HepG2 (cell line): ENCODE data around the gene CAMK4. TPM values are rescaled to one million over a fixed set of nuclear protein-coding genes. Genes with fewer than 3 reads are reported as not detected.

Experiments
- ATAC-seq: fragments of 200-7000 bp; cut with Tn5 transposase; 3 replicates; pipeline ENCODE4 v1.9.1; 2020; ENCODE audit warnings: mild to moderate bottlenecking, moderate library complexity
- BruUV-seq: library from RNA; stranded (reverse); fragments of 400-500 nt; replicated peaks from 2 replicates; lab custom pipeline; 2021; lab: Mats Ljungman, UMichigan
- CTCF ChIA-PET: fragments of 300-600 bp; formaldehyde crosslinking; extraction: SDS; loops from one replicate; lab custom pipeline; 2021; ENCODE audit warnings: low total read pairs, inconsistent platforms, low intra/inter-chr PET ratio; lab: Yijun Ruan, JAX
- POLR2A ChIA-PET: fragments of 350-600 bp; sonication (Branson Sonifier 250); formaldehyde crosslinking; loops from one replicate; lab custom pipeline; 2020; ENCODE audit warnings: antibody characterized with exemption, inconsistent platforms; lab: Yijun Ruan, JAX
- DNase-seq: peaks from one replicate; pipeline ENCODE4 v3.0.0-alpha.2; 2015; ENCODE audit warnings: low spot score
- FAIRE-seq: peaks from 3 replicates; lab custom pipeline; 2011; peaks lifted over from hg19 to GRCh38; lab: Jason Lieb, UNC
- H2AFZ ChIP-seq: one replicate; pipeline ENCODE4 v1.6.1; 2011; ENCODE audit warnings: low read length, inconsistent platforms
- H3K27ac ChIP-seq: fragments of 300-600 bp; 3 replicates; pipeline ENCODE4 v1.8.0; 2011; ENCODE audit warnings: mixed run types, mild to moderate bottlenecking, mixed read lengths, low read length, inconsistent platforms; ENCODE audit not compliant: insufficient read depth; ENCODE audit errors: extremely low read length
- H3K27me3 ChIP-seq, 2 experiments: fragments of 200-600 bp in 1 of 2; 2 replicates in 1 of 2; 3 replicates in 1 of 2; pipeline versions ENCODE4 v1.6.0 to v1.8.0; 2011; ENCODE audit warnings: low read length in 2 of 2, mild to moderate bottlenecking in 2 of 2, moderate library complexity in 2 of 2, inconsistent platforms in 1 of 2; ENCODE audit not compliant: insufficient read depth in 2 of 2, control insufficient read depth in 1 of 2
- H3K36me3 ChIP-seq, 2 experiments: fragments of 200-600 bp in 1 of 2; replicated peaks in 1 of 2; 2 replicates in 1 of 2; 3 replicates in 1 of 2; pipeline versions ENCODE4 v1.5.1 to v1.8.0; 2011; ENCODE audit warnings: low read length in 2 of 2, inconsistent platforms in 1 of 2; ENCODE audit not compliant: insufficient read depth in 2 of 2, control insufficient read depth in 1 of 2
- H3K4me1 ChIP-seq: 2 replicates; pipeline ENCODE4 v1.5.1; 2012; ENCODE audit warnings: low read length, inconsistent platforms; ENCODE audit not compliant: insufficient read depth
- H3K4me2 ChIP-seq: 2 replicates; pipeline ENCODE4 v1.6.0; 2011; ENCODE audit warnings: low read depth, low read length, inconsistent platforms
- H3K4me3 ChIP-seq, 3 experiments: fragments of 200-600 bp in 1 of 3; sonication (generic), shearing (Covaris generic) in 1 of 3; replicated peaks in 1 of 3; 2 replicates each; pipeline ENCODE4 v1.5.1; 2011 to 2016; ENCODE audit warnings: low read length in 3 of 3, inconsistent platforms in 2 of 3, low read depth in 2 of 3, mild to moderate bottlenecking in 2 of 3, control low read depth in 1 of 3, mixed read lengths in 1 of 3; ENCODE audit not compliant: insufficient read depth in 1 of 3
- H3K79me2 ChIP-seq: one replicate; pipeline ENCODE4 v1.6.1; 2011; ENCODE audit warnings: low read length, inconsistent platforms; ENCODE audit not compliant: insufficient read depth
- H3K9ac ChIP-seq: 2 replicates; pipeline ENCODE4 v1.6.0; 2011; ENCODE audit warnings: mild to moderate bottlenecking, low read depth, low read length, inconsistent platforms; ENCODE audit not compliant: insufficient read depth
- H3K9me3 ChIP-seq: 2 replicates; pipeline ENCODE4 v1.5.1; 2012; ENCODE audit warnings: mild to moderate bottlenecking, low read length
- H4K20me1 ChIP-seq: 2 replicates; pipeline ENCODE4 v1.6.0; 2011; ENCODE audit warnings: inconsistent platforms, mild to moderate bottlenecking, low read length, moderate library complexity; ENCODE audit not compliant: insufficient read depth
- CC2D1A ChIP-seq: sonication (generic); formaldehyde crosslinking; IDR thresholded peaks from 2 replicates; pipeline ENCODE4 v1.8.1; 2023; ENCODE audit warnings: mild to moderate bottlenecking, missing genetic modification reagents
- FOXP1 ChIP-seq, 2 experiments: fragments of 450-650 bp in 1 of 2; IDR thresholded peaks; 2 replicates each; pipeline ENCODE4 v1.6.1; 2017 to 2018; ENCODE audit warnings: antibody characterized with exemption in 1 of 2
- GABPA ChIP-seq, 2 experiments: IDR thresholded peaks; 2 replicates each; pipeline ENCODE4 v1.6.1; 2011 to 2016; ENCODE audit warnings: low read depth in 2 of 2, low read length in 1 of 2, missing biosample characterization in 1 of 2, missing genetic modification characterization in 1 of 2
- JARID2 ChIP-seq: sonication (generic); formaldehyde crosslinking; IDR thresholded peaks from 2 replicates; pipeline ENCODE4 v1.8.1; 2023; ENCODE audit warnings: missing genetic modification reagents, inconsistent platforms; ENCODE audit not compliant: insufficient replicate concordance
- KLF9 ChIP-seq: IDR thresholded peaks from 2 replicates; pipeline ENCODE4 v1.6.1; 2016; ENCODE audit warnings: low read depth
- NFE2L1 ChIP-seq: sonication (generic); formaldehyde crosslinking; IDR thresholded peaks from 2 replicates; pipeline ENCODE4 v1.4.0; 2020; ENCODE audit warnings: missing genetic modification reagents, mild to moderate bottlenecking, borderline replicate concordance
- NFKB2 ChIP-seq: sonication (generic); formaldehyde crosslinking; IDR thresholded peaks from 2 replicates; pipeline ENCODE4 v1.4.0; 2020; ENCODE audit warnings: missing genetic modification reagents, borderline replicate concordance
- PRMT3 ChIP-seq: sonication (generic); formaldehyde crosslinking; IDR thresholded peaks from 2 replicates; pipeline ENCODE4 v1.8.1; 2022; ENCODE audit warnings: low read depth, mild to moderate bottlenecking, moderate library complexity, missing genetic modification reagents, borderline replicate concordance
- SOX6 ChIP-seq, 2 experiments: fragments of 450-650 bp in 1 of 2; sonication (generic) in 1 of 2; formaldehyde crosslinking in 1 of 2; IDR thresholded peaks; 2 replicates each; pipeline versions ENCODE4 v1.4.0 to v1.6.1; 2017 to 2020; ENCODE audit warnings: antibody characterized with exemption in 1 of 2, mild to moderate bottlenecking in 1 of 2, missing genetic modification reagents in 1 of 2
- TCF12 ChIP-seq, 2 experiments: fragments of 450-650 bp in 1 of 2; sonication (generic) in 1 of 2; formaldehyde crosslinking in 1 of 2; IDR thresholded peaks; 2 replicates each; pipeline versions ENCODE4 v1.6.1 to v1.8.0; 2017 to 2022; ENCODE audit warnings: antibody characterized with exemption in 1 of 2, mild to moderate bottlenecking in 1 of 2, missing genetic modification reagents in 1 of 2, moderate library complexity in 1 of 2
- ZNF101 ChIP-seq: sonication (generic); formaldehyde crosslinking; IDR thresholded peaks from 2 replicates; pipeline ENCODE4 v1.4.0; 2020; ENCODE audit warnings: mild to moderate bottlenecking, low read depth, missing genetic modification reagents, borderline replicate concordance
- ZNF264 ChIP-seq: sonication (generic); formaldehyde crosslinking; IDR thresholded peaks from 2 replicates; pipeline ENCODE4 v1.4.0; 2020; ENCODE audit warnings: missing genetic modification reagents
- ZNF280D ChIP-seq: sonication (generic); formaldehyde crosslinking; IDR thresholded peaks from 2 replicates; pipeline ENCODE4 v1.5.1; 2020; ENCODE audit warnings: mild to moderate bottlenecking, missing genetic modification reagents
- ZNF362 ChIP-seq: sonication (generic); formaldehyde crosslinking; IDR thresholded peaks from 2 replicates; pipeline ENCODE4 v1.4.0; 2020; ENCODE audit warnings: missing genetic modification reagents, mild to moderate bottlenecking, borderline replicate concordance
- ZNF501 ChIP-seq: sonication (generic); formaldehyde crosslinking; IDR thresholded peaks from 2 replicates; pipeline ENCODE4 v1.5.1; 2020; ENCODE audit warnings: mild to moderate bottlenecking, moderate library complexity, missing genetic modification reagents
- ZNF776 ChIP-seq: sonication (generic); formaldehyde crosslinking; IDR thresholded peaks from 2 replicates; pipeline ENCODE4 v1.4.0; 2020; ENCODE audit warnings: mild to moderate bottlenecking, missing genetic modification reagents
- WGBS: methylation state at CpG from one replicate; pipeline ENCODE4 v1.1.6; 2017; ENCODE audit warnings: low lambda C conversion rate; 5-methylcytosine and 5-hydroxymethylcytosine counted together
- in situ Hi-C: cut with HindIII; loops from 2 replicates; pipeline ENCODE4 v1.10.0; 2017; ENCODE audit warnings: low pct_unique_long_range_greater_than_20kb; ENCODE audit not compliant: extremely low pct_ligation_motif_present
- intact Hi-C: fragments of 100-400 bp; cut with micrococcal nuclease; formaldehyde crosslinking; loops from one replicate; pipeline ENCODE4 v1.10.0; 2022; ENCODE audit not compliant: unreplicated experiment
- polyA plus RNA-seq, 8 experiments: library from polyadenylated mRNA; depleted of rRNA in 3 of 8; stranded (reverse) in 7 of 8; unstranded in 1 of 8; fragments of >200 nt; fragmentation: Illumina TruSeq in 4 of 8; extraction: Trizol in 4 of 8; gene quantifications; 2 replicates each; pipeline versions ENCODE4 v1.2.1 to v1.2.3, GENCODE V29; 2011 to 2016; ENCODE audit warnings: low read depth in 4 of 8, missing spikeins in 1 of 8, mixed read lengths in 1 of 8; ENCODE audit not compliant: insufficient read depth in 1 of 8
- total RNA-seq, 5 experiments: library from RNA; depleted of rRNA; stranded (reverse); fragments of >200 nt; fragmentation: Illumina TruSeq; extraction: Trizol; gene quantifications; 2 replicates each; pipeline ENCODE4 v1.2.3, GENCODE V29; 2016; ENCODE audit warnings: low read depth in 1 of 5
- TF ChIP-seq, protein P1 (sequence below): sonication (generic); formaldehyde crosslinking; IDR thresholded peaks from 2 replicates; pipeline ENCODE4 v1.9.0; 2022; ENCODE audit warnings: missing genetic modification reagents, mild to moderate bottlenecking, borderline replicate concordance

CAMK4 gene
- total and polyA plus RNA-seq, 2 of the 13 experiments (the other 11 are each of a cell fraction or from before 2014, with no cell fraction given): not detected

DNA sequence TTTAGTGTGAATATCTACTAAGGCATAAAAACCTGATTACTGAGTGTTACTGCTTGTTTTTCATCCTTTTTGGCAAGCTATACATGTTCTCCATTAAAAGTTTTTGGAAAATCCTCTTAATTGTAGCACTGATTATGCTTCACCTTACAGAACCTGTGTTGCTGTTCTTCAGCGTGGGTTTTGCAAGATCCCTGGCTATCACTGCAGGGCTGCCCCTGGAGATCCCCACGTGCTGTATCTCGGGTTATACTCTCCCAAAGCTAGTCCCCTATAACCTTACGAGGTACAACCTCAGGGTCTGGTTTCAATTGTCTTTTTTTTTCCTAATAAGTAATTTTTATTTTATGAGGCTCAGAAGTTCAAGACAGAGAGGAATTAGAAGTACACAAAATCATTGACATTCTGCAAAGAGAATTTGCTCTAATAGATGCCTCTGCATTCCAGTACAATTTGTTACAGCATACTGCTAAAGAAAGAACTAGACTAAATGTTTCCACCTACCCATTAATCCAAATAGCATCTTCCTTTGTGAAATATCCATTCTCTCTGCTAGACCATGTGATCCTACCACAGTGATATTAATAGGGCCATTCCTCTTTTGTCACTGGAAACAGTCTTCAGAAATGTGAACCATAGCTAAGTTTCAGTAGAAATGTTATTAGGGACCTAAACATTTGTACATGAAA is 25.8 kb upstream of the CAMK4 start:
- H3K4me1 ChIP-seq: peaks cover 4% of the 10 kb centered on the region
- no peak for ATAC-seq
- H3K36me3 ChIP-seq: no peaks in the 10 kb centered on the region
- no peaks in the 10 kb centered on the region for H3K27me3 ChIP-seq
- H2AFZ ChIP-seq: no peak overlapping the region
- no peaks in the 10 kb centered on the region for H4K20me1 ChIP-seq
- H3K27ac ChIP-seq: no peak overlapping the region
- FAIRE-seq: no peak
- ChIA-PET CTCF (no interaction called here), POLR2A (no interaction called here)
- intact Hi-C loops: no loop called here
- no peaks in the 10 kb centered on the region for H3K9me3 ChIP-seq
- H3K4me3 ChIP-seq: no peak overlapping the region
- BruUV-seq: no TSS peak
- no peaks in the 10 kb centered on the region for H3K79me2 ChIP-seq
- 2% methylated on average over 4 of the region's 4 CpGs for WGBS
- TF ChIP-seq ZNF776 (CRISPR knock-in tag) (no peak), SOX6 (IDR thresholded peaks at IDR 0.05) (no peak), SOX6 (CRISPR knock-in tag; IDR thresholded peaks at IDR 0.05) (no peak), FOXP1 (IDR thresholded peaks at IDR 0.05) (no peak), FOXP1 (CRISPR knock-in tag; IDR thresholded peaks at IDR 0.05) (no peak), TCF12 (IDR thresholded peaks at IDR 0.05) (no peak), TCF12 (CRISPR knock-in tag; IDR thresholded peaks at IDR 0.05) (no peak), ZNF101 (CRISPR knock-in tag) (no peak), ZNF280D (CRISPR knock-in tag) (no peak), NFE2L1 (CRISPR knock-in tag) (no peak), GABPA (IDR thresholded peaks at IDR 0.05; ENCODE audit: low read depth, low read length) (no peak), GABPA (CRISPR knock-in tag; IDR thresholded peaks at IDR 0.05; ENCODE audit: low read depth) (no peak), KLF9 (CRISPR knock-in tag) (no peak), CC2D1A (CRISPR knock-in tag) (no peak), ZNF264 (no peak), ZNF501 (CRISPR knock-in tag) (no peak), JARID2 (CRISPR knock-in tag) (no peak), NFKB2 (CRISPR knock-in tag) (no peak), PRMT3 (no peak), ZNF362 (CRISPR knock-in tag) (no peak)
- TF ChIP-seq, protein P1, sequence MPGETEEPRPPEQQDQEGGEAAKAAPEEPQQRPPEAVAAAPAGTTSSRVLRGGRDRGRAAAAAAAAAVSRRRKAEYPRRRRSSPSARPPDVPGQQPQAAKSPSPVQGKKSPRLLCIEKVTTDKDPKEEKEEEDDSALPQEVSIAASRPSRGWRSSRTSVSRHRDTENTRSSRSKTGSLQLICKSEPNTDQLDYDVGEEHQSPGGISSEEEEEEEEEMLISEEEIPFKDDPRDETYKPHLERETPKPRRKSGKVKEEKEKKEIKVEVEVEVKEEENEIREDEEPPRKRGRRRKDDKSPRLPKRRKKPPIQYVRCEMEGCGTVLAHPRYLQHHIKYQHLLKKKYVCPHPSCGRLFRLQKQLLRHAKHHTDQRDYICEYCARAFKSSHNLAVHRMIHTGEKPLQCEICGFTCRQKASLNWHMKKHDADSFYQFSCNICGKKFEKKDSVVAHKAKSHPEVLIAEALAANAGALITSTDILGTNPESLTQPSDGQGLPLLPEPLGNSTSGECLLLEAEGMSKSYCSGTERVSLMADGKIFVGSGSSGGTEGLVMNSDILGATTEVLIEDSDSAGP (CRISPR knock-in tag): no peak
- DNase-seq: no peak
- H3K4me2 ChIP-seq: no peak overlapping the region
- in situ Hi-C loops: no loop called here
- no peak overlapping the region for H3K9ac ChIP-seq
